ENCODE results near the gene SLC17A2.

The SLC17A2 gene

DNA sequence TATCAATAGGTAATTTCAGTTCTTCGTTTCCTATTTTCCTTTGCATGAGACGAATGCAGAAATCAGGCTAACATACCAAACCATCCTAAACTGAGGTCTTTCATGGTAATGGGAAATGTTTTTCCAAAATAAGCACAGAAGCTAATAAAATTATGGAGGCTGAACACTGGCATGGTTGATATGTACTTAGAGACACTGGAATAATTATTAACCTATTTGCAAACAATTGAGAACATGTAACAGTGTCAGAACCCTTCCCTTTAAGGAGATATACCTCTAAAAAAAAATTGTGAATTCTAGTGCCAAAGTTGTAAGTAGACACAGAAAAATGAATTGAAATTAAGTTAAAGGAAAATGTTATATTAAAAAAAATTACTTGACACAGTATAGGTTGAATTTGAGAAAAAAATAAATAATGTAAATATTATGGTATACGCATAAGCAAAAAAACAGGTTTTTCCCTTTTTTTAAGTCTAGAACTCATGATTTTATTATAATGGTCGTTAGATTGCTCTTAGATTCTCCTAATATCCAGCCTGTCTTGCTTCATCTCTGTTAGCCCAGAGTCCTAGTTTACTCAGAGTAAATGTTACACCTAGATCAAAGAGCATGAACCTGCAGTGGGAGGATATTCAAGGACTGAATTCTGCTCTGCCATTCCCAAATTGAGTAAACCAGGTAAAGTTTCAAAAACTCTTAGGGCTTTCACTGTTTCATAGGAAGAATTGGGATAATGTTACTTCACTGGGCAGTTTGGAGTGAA, 1.7 kb downstream of the SLC17A2 start:
- no peaks in the 10 kb centered on the region for H3K4me1 ChIP-seq (ENCODE audit: control insufficient read depth, low read length)
- TF ChIP-seq, protein P1, sequence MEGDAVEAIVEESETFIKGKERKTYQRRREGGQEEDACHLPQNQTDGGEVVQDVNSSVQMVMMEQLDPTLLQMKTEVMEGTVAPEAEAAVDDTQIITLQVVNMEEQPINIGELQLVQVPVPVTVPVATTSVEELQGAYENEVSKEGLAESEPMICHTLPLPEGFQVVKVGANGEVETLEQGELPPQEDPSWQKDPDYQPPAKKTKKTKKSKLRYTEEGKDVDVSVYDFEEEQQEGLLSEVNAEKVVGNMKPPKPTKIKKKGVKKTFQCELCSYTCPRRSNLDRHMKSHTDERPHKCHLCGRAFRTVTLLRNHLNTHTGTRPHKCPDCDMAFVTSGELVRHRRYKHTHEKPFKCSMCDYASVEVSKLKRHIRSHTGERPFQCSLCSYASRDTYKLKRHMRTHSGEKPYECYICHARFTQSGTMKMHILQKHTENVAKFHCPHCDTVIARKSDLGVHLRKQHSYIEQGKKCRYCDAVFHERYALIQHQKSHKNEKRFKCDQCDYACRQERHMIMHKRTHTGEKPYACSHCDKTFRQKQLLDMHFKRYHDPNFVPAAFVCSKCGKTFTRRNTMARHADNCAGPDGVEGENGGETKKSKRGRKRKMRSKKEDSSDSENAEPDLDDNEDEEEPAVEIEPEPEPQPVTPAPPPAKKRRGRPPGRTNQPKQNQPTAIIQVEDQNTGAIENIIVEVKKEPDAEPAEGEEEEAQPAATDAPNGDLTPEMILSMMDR (IDR thresholded peaks at IDR 0.05; ENCODE audit: low read depth, low read length, poor library complexity, severe bottlenecking), result no peak
- TF ChIP-seq EZH2phosphoT487 (IDR thresholded peaks at IDR 0.05; ENCODE audit: borderline replicate concordance, low read length), result no peak

DNA sequence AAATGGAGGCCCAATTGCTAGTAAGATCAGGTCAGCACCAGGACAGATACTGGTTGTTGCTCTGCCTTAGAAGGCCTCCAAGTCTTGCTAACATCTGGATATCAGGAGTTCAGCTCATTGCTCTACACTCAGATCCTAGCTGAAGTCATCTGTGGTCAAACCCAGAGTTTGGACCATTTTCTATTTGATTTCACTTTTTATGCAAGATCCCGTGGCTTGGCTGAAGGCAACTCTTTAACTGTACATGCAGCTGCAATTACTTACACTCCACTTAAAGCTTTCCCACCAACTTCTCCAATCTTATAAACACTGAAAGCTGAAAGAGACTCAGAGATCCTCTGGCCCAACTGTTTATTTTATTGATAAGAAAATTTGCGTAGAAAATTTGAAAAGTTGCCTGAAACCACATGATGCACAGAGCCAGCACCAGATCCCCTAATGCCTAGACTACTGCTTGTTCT, 2.7 kb downstream of the SLC17A2 start:
- no peaks in the 10 kb centered on the region for H3K4me1 ChIP-seq (ENCODE audit: control insufficient read depth, low read length)
- TF ChIP-seq EZH2phosphoT487 (IDR thresholded peaks at IDR 0.05; ENCODE audit: borderline replicate concordance, low read length), result no peak
- TF ChIP-seq, protein P1 (IDR thresholded peaks at IDR 0.05; ENCODE audit: low read depth, low read length, poor library complexity, severe bottlenecking), result no peak

More for the DNA sequence above, 1.7 kb downstream of the SLC17A2 start:
- Histone ChIP-seq H3K9me2 (replicated peaks; ENCODE audit: control insufficient read depth, low read length) (no peaks in the 10 kb centered on the region), H3K79me2 (ENCODE audit: control insufficient read depth, low read length) (no peaks in the 10 kb centered on the region), H3K9me3 (ENCODE audit: control insufficient read depth, insufficient read depth, low read length) (no peaks in the 10 kb centered on the region), H4K20me1 (ENCODE audit: control insufficient read depth, insufficient read depth, low read depth, low read length) (no peaks in the 10 kb centered on the region), H3K36me3 (ENCODE audit: control insufficient read depth, low read length) (no peaks in the 10 kb centered on the region), H3K4me3 (ENCODE audit: low read length) (no peak overlapping the region), H3K27me3 (ENCODE audit: control insufficient read depth, low read length) (no peaks in the 10 kb centered on the region), H3K27ac (ENCODE audit: low read depth, low read length) (no peak overlapping the region), H3F3A (ENCODE audit: control insufficient read depth, insufficient read depth) (no peaks in the 10 kb centered on the region), H3K4me2 (ENCODE audit: low read length) (no peak overlapping the region)

DNA sequence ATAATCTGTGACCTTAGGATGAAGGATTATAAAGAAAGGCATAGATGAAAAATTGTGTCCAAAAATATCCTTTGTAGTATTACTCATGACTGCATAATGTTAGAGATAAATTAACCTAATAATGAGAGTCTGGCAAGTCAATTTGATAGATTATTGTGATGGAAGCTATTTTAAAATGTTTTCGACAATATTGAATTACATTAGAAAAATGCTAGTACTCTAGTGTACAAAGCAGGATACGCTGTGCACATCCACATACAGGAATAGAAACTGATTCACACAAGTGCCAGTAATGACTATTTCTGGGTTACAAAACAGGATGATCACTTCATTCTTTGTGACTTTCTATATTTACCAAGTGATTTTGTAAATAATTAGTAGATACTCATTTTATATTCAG, 3.3 kb downstream of the SLC17A2 start:
- Histone ChIP-seq H4K20me1 (ENCODE audit: control insufficient read depth, insufficient read depth, low read depth, low read length) (no peaks in the 10 kb centered on the region), H3K27me3 (ENCODE audit: control insufficient read depth, low read length) (no peaks in the 10 kb centered on the region), H3K79me2 (ENCODE audit: control insufficient read depth, low read length) (no peaks in the 10 kb centered on the region), H3K9me3 (ENCODE audit: control insufficient read depth, insufficient read depth, low read length) (no peaks in the 10 kb centered on the region), H3K9me2 (replicated peaks; ENCODE audit: control insufficient read depth, low read length) (no peaks in the 10 kb centered on the region), H3K4me2 (ENCODE audit: low read length) (no peak overlapping the region), H3K36me3 (ENCODE audit: control insufficient read depth, low read length) (no peaks in the 10 kb centered on the region), H3F3A (ENCODE audit: control insufficient read depth, insufficient read depth) (no peaks in the 10 kb centered on the region), H3K27ac (ENCODE audit: low read depth, low read length) (no peak overlapping the region), H3K4me1 (ENCODE audit: control insufficient read depth, low read length) (no peaks in the 10 kb centered on the region), H3K4me3 (ENCODE audit: low read length) (no peak overlapping the region)
- no peak for TF ChIP-seq EZH2phosphoT487 (IDR thresholded peaks at IDR 0.05; ENCODE audit: borderline replicate concordance, low read length)
- TF ChIP-seq, protein P1 (IDR thresholded peaks at IDR 0.05; ENCODE audit: low read depth, low read length, poor library complexity, severe bottlenecking), result no peak

More for the DNA sequence above, 2.7 kb downstream of the SLC17A2 start:
- Histone ChIP-seq H3K9me2 (replicated peaks; ENCODE audit: control insufficient read depth, low read length) (no peaks in the 10 kb centered on the region), H3K27ac (ENCODE audit: low read depth, low read length) (no peak overlapping the region), H3K36me3 (ENCODE audit: control insufficient read depth, low read length) (no peaks in the 10 kb centered on the region), H3F3A (ENCODE audit: control insufficient read depth, insufficient read depth) (no peaks in the 10 kb centered on the region), H3K4me3 (ENCODE audit: low read length) (no peak overlapping the region), H4K20me1 (ENCODE audit: control insufficient read depth, insufficient read depth, low read depth, low read length) (no peaks in the 10 kb centered on the region), H3K4me2 (ENCODE audit: low read length) (no peak overlapping the region), H3K9me3 (ENCODE audit: control insufficient read depth, insufficient read depth, low read length) (no peaks in the 10 kb centered on the region), H3K27me3 (ENCODE audit: control insufficient read depth, low read length) (no peaks in the 10 kb centered on the region), H3K79me2 (ENCODE audit: control insufficient read depth, low read length) (no peaks in the 10 kb centered on the region)

All from DOHH2 (cell line).